ENCODE data around the gene NMNAT2. TPM values are rescaled to one million over a fixed set of nuclear protein-coding genes. Genes with fewer than 3 reads are reported as not detected.

The NMNAT2 gene
- total and polyA plus RNA-seq, 2 of the 8 experiments (the other 6 are each of a cell fraction or from before 2014, with no cell fraction given) = 6.5 to 20.9 TPM

DNA sequence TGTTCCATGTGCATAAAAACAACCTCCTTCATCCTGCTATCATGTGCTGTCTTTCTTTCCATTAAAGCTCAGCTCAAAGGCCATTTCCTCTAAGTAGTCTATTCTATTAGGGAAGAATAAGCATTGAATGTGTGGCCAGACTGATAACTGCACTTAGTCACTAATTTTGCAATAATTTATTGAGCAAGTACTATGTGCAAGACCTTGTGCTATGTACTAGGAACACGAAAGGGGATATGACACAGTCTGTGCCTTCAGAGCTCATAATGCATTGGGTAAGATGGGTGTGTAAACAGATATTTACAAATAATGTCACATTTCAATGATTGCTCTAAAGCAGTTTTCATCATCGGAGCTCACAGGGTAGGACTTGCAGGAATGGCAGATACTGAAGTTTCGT, 54.2 kb downstream of the NMNAT2 start:
- no peak for FAIRE-seq
- WGBS, 2 experiments (ENCODE audit: extremely low coverage in 1 of 2, insufficient coverage in 1 of 2, insufficient read length in 1 of 2, insufficient replicate concordance in 2 of 2, low coverage in 1 of 2, low lambda C conversion rate in 2 of 2, missing lambda C conversion rate in 1 of 2) = 84% methylated on average over 3 of the region's 3 CpGs; no CpG with 5 or more reads in 1 of the 2 experiments

More for the DNA sequence above, 54.2 kb downstream of the NMNAT2 start:
- no peak overlapping the region for H3K4me2 ChIP-seq (ENCODE audit: insufficient read depth in 1 of 2, low read depth in 2 of 2, low read length in 2 of 2)
- H3K79me2 ChIP-seq (ENCODE audit: control insufficient read depth in 1 of 2, insufficient read depth in 2 of 2, low read length in 2 of 2) = no peaks in the 10 kb centered on the region
- H3K4me3 ChIP-seq (ENCODE audit: extremely low read depth in 1 of 4, insufficient read depth in 2 of 4, low read depth in 3 of 4, low read length in 4 of 4) = no peak overlapping the region
- H2AFZ ChIP-seq (ENCODE audit: low read length) = no peak overlapping the region
- H3K23me2 ChIP-seq (ENCODE audit: low read depth, low read length) = no peaks in the 10 kb centered on the region; the same call in 1 of the 2 replicates
- no peak overlapping the region for H3K18ac ChIP-seq (ENCODE audit: extremely low read depth, low read length)
- H3K27me3 ChIP-seq (replicated peaks in 1 of 4; ENCODE audit: control insufficient read depth in 3 of 4, extremely low read depth in 1 of 4, insufficient read depth in 3 of 4, low read length in 3 of 4) = no peaks in the 10 kb centered on the region
- H2AK5ac ChIP-seq (ENCODE audit: low read depth, low read length) = no peak overlapping the region
- H3K27ac ChIP-seq (ENCODE audit: low read depth, low read length) = no peak overlapping the region
- H3K14ac ChIP-seq (ENCODE audit: insufficient read length) = no peak overlapping the region
- DNase-seq (ENCODE audit: low read depth in 1 of 2, low spot score in 2 of 2) = no peak
- H3K56ac ChIP-seq (replicated peaks; ENCODE audit: insufficient read length, low read depth, low read length) = no peak overlapping the region
- ChIA-PET POLR2A (ENCODE audit: partially characterized antibody) (interaction anchor here (1.6 kb wide), 1 partner anchor 8 kb away, joined by 5 read pairs; no protein-coding TSS in a partner anchor), CTCF (ENCODE audit: partially characterized antibody) (interaction anchor here (0.9 to 1.8 kb wide), 5 partner anchors 22 to 198 kb away, joined by 3 to 4 read pairs (median 3); no protein-coding TSS in a partner anchor)
- H3K23ac ChIP-seq (ENCODE audit: insufficient read length) = no peak overlapping the region
- H3K36me3 ChIP-seq (ENCODE audit: control insufficient read depth in 2 of 4, insufficient read depth in 4 of 4, low read length in 3 of 4) = no peaks in the 10 kb centered on the region
- no peak overlapping the region for H2BK15ac ChIP-seq (ENCODE audit: low read length)
- H2BK120ac ChIP-seq (replicated peaks; ENCODE audit: low read depth, low read length) = no peak overlapping the region
- no peak overlapping the region for H3K4ac ChIP-seq (replicated peaks; ENCODE audit: insufficient read length, low read depth, low read length)
- H4K20me1 ChIP-seq (replicated peaks in 1 of 2; ENCODE audit: control insufficient read depth in 1 of 2, insufficient read depth in 2 of 2, low read length in 2 of 2) = no peaks in the 10 kb centered on the region
- H4K8ac ChIP-seq (ENCODE audit: extremely low read depth, insufficient read depth, low read length) = no peak overlapping the region
- no peak overlapping the region for H2BK5ac ChIP-seq (ENCODE audit: low read depth, low read length)
- no peak overlapping the region for H3K9ac ChIP-seq (replicated peaks in 1 of 4; ENCODE audit: extremely low read depth in 1 of 4, low read depth in 3 of 4, low read length in 3 of 4)
- no peak overlapping the region for H2BK12ac ChIP-seq (ENCODE audit: low read depth, low read length)
- no peaks in the 10 kb centered on the region for H3K9me3 ChIP-seq (ENCODE audit: insufficient read depth in 2 of 2, low read depth in 1 of 2, low read length in 1 of 2)
- no peaks in the 10 kb centered on the region for H3K79me1 ChIP-seq (ENCODE audit: low read depth, low read length)
- H3K4me1 ChIP-seq (replicated peaks in 1 of 4; ENCODE audit: control insufficient read depth in 3 of 4, insufficient read depth in 4 of 4, low read length in 3 of 4) = no peaks in the 10 kb centered on the region
- no peak overlapping the region for H4K5ac ChIP-seq (ENCODE audit: insufficient read length, low read depth, low read length)
- TF ChIP-seq KDM4A (IDR thresholded peaks at IDR 0.05; ENCODE audit: low read depth, low read length, severe bottlenecking) = no peak
- TF ChIP-seq SUZ12 (IDR thresholded peaks at IDR 0.05; ENCODE audit: low read length) = no peak
- TF ChIP-seq, protein P1, sequence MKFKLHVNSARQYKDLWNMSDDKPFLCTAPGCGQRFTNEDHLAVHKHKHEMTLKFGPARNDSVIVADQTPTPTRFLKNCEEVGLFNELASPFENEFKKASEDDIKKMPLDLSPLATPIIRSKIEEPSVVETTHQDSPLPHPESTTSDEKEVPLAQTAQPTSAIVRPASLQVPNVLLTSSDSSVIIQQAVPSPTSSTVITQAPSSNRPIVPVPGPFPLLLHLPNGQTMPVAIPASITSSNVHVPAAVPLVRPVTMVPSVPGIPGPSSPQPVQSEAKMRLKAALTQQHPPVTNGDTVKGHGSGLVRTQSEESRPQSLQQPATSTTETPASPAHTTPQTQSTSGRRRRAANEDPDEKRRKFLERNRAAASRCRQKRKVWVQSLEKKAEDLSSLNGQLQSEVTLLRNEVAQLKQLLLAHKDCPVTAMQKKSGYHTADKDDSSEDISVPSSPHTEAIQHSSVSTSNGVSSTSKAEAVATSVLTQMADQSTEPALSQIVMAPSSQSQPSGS (IDR thresholded peaks at IDR 0.05; ENCODE audit: low read length) = no peak
- no peak for TF ChIP-seq SIRT6 (IDR thresholded peaks at IDR 0.05; ENCODE audit: low read length)
- no peak overlapping the region for H4K91ac ChIP-seq (replicated peaks; ENCODE audit: insufficient read length, low read length)
- no peak overlapping the region for H2BK20ac ChIP-seq (ENCODE audit: low read length)
